Endothelial cell of umbilical vein (primary cell): ENCODE measurements around the gene PSMD3. TPM values are rescaled to one million over a fixed set of nuclear protein-coding genes. Genes with fewer than 3 reads are reported as not detected.

Experiments
- BruUV-seq: library from RNA; stranded (reverse); fragments of 400-500 nt; replicated peaks from 2 replicates; lab custom pipeline; 2021; lab: Mats Ljungman, UMichigan
- CTCF ChIA-PET: fragments of 300-600, 350-600 bp; sonication (Branson Sonifier 250); formaldehyde crosslinking; loops from one replicate; lab custom pipeline; 2021; ENCODE audit warnings: antibody characterized with exemption, inconsistent platforms; lab: Charles Lee
- POLR2A ChIA-PET: fragments of 300-600, 350-600 bp; sonication (Branson Sonifier 250); formaldehyde crosslinking; loops from one replicate; lab custom pipeline; 2021; ENCODE audit warnings: antibody characterized with exemption, inconsistent platforms; lab: Charles Lee
- DNase-seq: peaks from one replicate; pipeline ENCODE4 v3.0.0-alpha.2; 2011; ENCODE audit warnings: low read depth, low spot score
- FAIRE-seq: peaks from 2 replicates; lab custom pipeline; 2011; peaks lifted over from hg19 to GRCh38; lab: Jason Lieb, UNC
- H2AFZ ChIP-seq: 2 replicates; pipeline ENCODE4 v1.6.0; 2012; ENCODE audit warnings: low read depth, low read length, control low read depth, inconsistent platforms
- H3K27ac ChIP-seq: 2 replicates; pipeline ENCODE4 v1.5.1; 2011; ENCODE audit warnings: low read depth, mild to moderate bottlenecking, control low read depth, low read length, moderate library complexity; ENCODE audit not compliant: insufficient read depth
- H3K27me3 ChIP-seq, 2 experiments: 2 replicates each; pipeline versions ENCODE4 v1.6.0 to v1.6.1; 2011; ENCODE audit warnings: low read length in 2 of 2, mixed read lengths in 1 of 2; ENCODE audit not compliant: control insufficient read depth in 2 of 2, insufficient read depth in 2 of 2
- H3K36me3 ChIP-seq, 2 experiments: 2 replicates in 1 of 2; 3 replicates in 1 of 2; pipeline ENCODE4 v1.5.1; 2011; ENCODE audit warnings: low read length in 2 of 2, mild to moderate bottlenecking in 1 of 2, moderate library complexity in 1 of 2; ENCODE audit not compliant: control insufficient read depth in 2 of 2, insufficient read depth in 2 of 2; ENCODE audit errors: extremely low read depth in 1 of 2
- H3K4me1 ChIP-seq: 3 replicates; pipeline ENCODE4 v1.5.1; 2011; ENCODE audit warnings: mild to moderate bottlenecking, low read length; ENCODE audit not compliant: control insufficient read depth, insufficient read depth; ENCODE audit errors: extremely low read depth
- H3K4me2 ChIP-seq: 2 replicates; pipeline ENCODE4 v1.6.1; 2011; ENCODE audit warnings: low read length, control low read depth, mixed read lengths; ENCODE audit not compliant: insufficient read depth
- H3K4me3 ChIP-seq, 3 experiments: fragments of 200-600 bp in 1 of 3; sonication (generic), shearing (Covaris generic) in 1 of 3; replicated peaks in 1 of 3; 2 replicates each; pipeline ENCODE4 v1.5.1; 2011 to 2016; ENCODE audit warnings: control low read depth in 3 of 3, low read length in 3 of 3, mild to moderate bottlenecking in 2 of 3, inconsistent platforms in 1 of 3, low read depth in 1 of 3, moderate library complexity in 1 of 3; ENCODE audit not compliant: insufficient read depth in 1 of 3
- H3K79me2 ChIP-seq: 2 replicates; pipeline ENCODE4 v1.6.0; 2012; ENCODE audit warnings: low read length, inconsistent platforms; ENCODE audit not compliant: control insufficient read depth, insufficient read depth
- H3K9ac ChIP-seq: replicated peaks from 2 replicates; pipeline ENCODE3; 2011; ENCODE audit warnings: low read length, control low read depth; ENCODE audit not compliant: insufficient read depth; ENCODE audit errors: extremely low read depth
- H3K9me1 ChIP-seq: replicated peaks from 3 replicates; pipeline ENCODE4 v1.6.0; 2011; ENCODE audit warnings: mild to moderate bottlenecking, low read length; ENCODE audit not compliant: control insufficient read depth, insufficient read depth; ENCODE audit errors: extremely low read depth
- H3K9me3 ChIP-seq: replicated peaks from 2 replicates; pipeline ENCODE4 v1.5.1; 2012; ENCODE audit warnings: low read length, inconsistent platforms; ENCODE audit not compliant: control insufficient read depth, insufficient read depth
- H4K20me1 ChIP-seq: replicated peaks from 2 replicates; pipeline ENCODE3; 2011; ENCODE audit warnings: mild to moderate bottlenecking, low read length; ENCODE audit not compliant: control insufficient read depth, insufficient read depth; ENCODE audit errors: extremely low read depth
- CTCF ChIP-seq, 2 donors: IDR thresholded peaks; 1 replicate in 1 of 2; 2 replicates in 1 of 2; pipeline ENCODE4 v1.5.1; 2011; ENCODE audit warnings: low read length in 2 of 2, mild to moderate bottlenecking in 2 of 2, moderate library complexity in 2 of 2, control low read depth in 1 of 2, inconsistent platforms in 1 of 2, low read depth in 1 of 2; ENCODE audit not compliant: insufficient read depth in 1 of 2; ENCODE audit errors: extremely low read depth in 1 of 2
- EZH2 ChIP-seq: IDR thresholded peaks from 2 replicates; pipeline ENCODE4 v1.6.1; 2012; ENCODE audit warnings: borderline replicate concordance, low read depth, mild to moderate bottlenecking, moderate library complexity, low read length, inconsistent platforms; ENCODE audit not compliant: severe bottlenecking
- FOS ChIP-seq: IDR thresholded peaks from 2 replicates; pipeline ENCODE4 v1.6.1; 2011; ENCODE audit warnings: mild to moderate bottlenecking, low read length, moderate library complexity, borderline replicate concordance; ENCODE audit not compliant: insufficient read depth
- GATA2 ChIP-seq: IDR thresholded peaks from 2 replicates; pipeline ENCODE4 v1.7.0; 2011; ENCODE audit warnings: low read depth, mild to moderate bottlenecking, moderate library complexity, mixed read lengths, low read length; ENCODE audit not compliant: insufficient read length, insufficient read depth
- JUN ChIP-seq: IDR thresholded peaks from 2 replicates; pipeline ENCODE4 v1.6.1; 2011; ENCODE audit warnings: borderline replicate concordance, low read depth; ENCODE audit not compliant: insufficient read length, insufficient read depth
- MAX ChIP-seq: IDR thresholded peaks from 2 replicates; pipeline ENCODE4 v1.6.1; 2011; ENCODE audit not compliant: insufficient read depth, insufficient read length
- MYC ChIP-seq: IDR thresholded peaks from one replicate; pipeline ENCODE4 v1.6.1; 2011; ENCODE audit warnings: mild to moderate bottlenecking, low read depth, low read length
- POLR2A ChIP-seq: IDR thresholded peaks from 2 replicates; pipeline ENCODE4 v1.6.1; 2012; ENCODE audit warnings: low read depth, mild to moderate bottlenecking, control low read depth, low read length
- POLR2AphosphoS5 ChIP-seq: IDR thresholded peaks from 2 replicates; pipeline ENCODE4 v1.6.1; 2012; ENCODE audit warnings: low read depth, mild to moderate bottlenecking, control low read depth, low read length, moderate library complexity; ENCODE audit not compliant: insufficient read depth
- dilution Hi-C: fragments of 300-500 bp; cut with MboI; formaldehyde crosslinking; loops from one replicate; pipeline ENCODE4 v1.15.0; 2019; ENCODE audit warnings: low sequenced_read_pairs; ENCODE audit not compliant: extremely low pct_ligation_motif_present
- intact Hi-C: fragments of 100-400 bp; cut with micrococcal nuclease; formaldehyde crosslinking; loops from one replicate; pipeline ENCODE4 v1.10.0; 2022
- polyA plus RNA-seq, 4 experiments: library from polyadenylated mRNA; depleted of rRNA in 3 of 4; stranded (reverse) in 3 of 4; unstranded in 1 of 4; fragments of >200 nt; gene quantifications; 2 replicates each; pipeline versions ENCODE4 v1.2.1 to v1.2.3, GENCODE V29; 2011 to 2012; ENCODE audit warnings: missing spikeins in 1 of 4
- total RNA-seq: library from RNA; stranded (reverse); gene quantifications from 2 replicates; pipeline ENCODE4 v1.2.3, GENCODE V29; 2021

Gene PSMD3
- total and polyA plus RNA-seq, 2 donors (not counting 3 experiments of a cell fraction or from before 2014, with no cell fraction given) = 120 to 136 TPM

- Histone ChIP-seq H3K4me2 (no peak overlapping the region), H3K9ac (no peak overlapping the region), H3K4me3 (no peak overlapping the region), H3K79me2 (no peaks in the 10 kb centered on the region), H3K9me1 (no peaks in the 10 kb centered on the region), H4K20me1 (no peaks in the 10 kb centered on the region), H3K27me3 (peaks cover under 1 to 4% of the 10 kb centered on the region in 2 experiments), H3K4me1 (peaks cover 3% of the 10 kb centered on the region), H3K36me3 (no peaks in the 10 kb centered on the region), H3K27ac (no peak overlapping the region), H3K9me3 (no peaks in the 10 kb centered on the region), H2AFZ (no peak overlapping the region)
- BruUV-seq = no TSS peak
- dilution Hi-C loops = no loop called here
- ChIA-PET POLR2A (interaction anchor here (1.2 kb wide), 1 partner anchor 25 kb away, joined by 3 read pairs; the partner anchor contains the start of gene PSMD3), CTCF (interaction anchor here (7.0 kb wide), 1 partner anchor 24 kb away, joined by 108 read pairs; the partner anchor contains the start of gene PSMD3)
- TF ChIP-seq MAX (no peak), EZH2 (no peak), GATA2 (no peak), CTCF (IDR thresholded peaks at IDR 0.05; ENCODE audit: extremely low read depth in 1 of 2, insufficient read depth in 1 of 2, low read depth in 1 of 2, low read length in 2 of 2) (no peak), POLR2A (no peak), FOS (no peak), MYC (no peak), POLR2AphosphoS5 (no peak), JUN (no peak)
- FAIRE-seq (no peak), DNase-seq (no peak)
- intact Hi-C loops = loop anchor here (10.0 kb wide), 1 partner anchor 331 kb away; the partner anchor contains the start of gene PPP1R1B
These were observed 24.8 kb upstream of the PSMD3 start for GRCh38 chr17:39955726-39956225.
